Hypothalamus (tissue), 51 donors: ENCODE data around the gene HDAC4.

Experiments used
- DNase-seq, 51 donors: peaks; one replicate each; lab custom pipeline; 2025; lab: John Stamatoyannopoulos, UW

HDAC4 gene

GRCh38 chr2:239429473-239430350 is 28.9 kb upstream of the HDAC4 start:
- no peak for DNase-seq

- DNase-seq = peak in 15 of 51 donors; percentile 14 to 73 (median 36)
Observed at GRCh38 chr2:239425631-239426030, 24.8 kb upstream of the HDAC4 start.

- DNase-seq = no peak
Observed at GRCh38 chr2:239424337-239425045, 23.7 kb upstream of the HDAC4 start.

GRCh38 chr2:239423551-239423950 is 22.7 kb upstream of the HDAC4 start:
- DNase-seq = no peak

- no peak for DNase-seq
Observed at GRCh38 chr2:239421851-239422250, 21.0 kb upstream of the HDAC4 start.

- DNase-seq = peak in 1 of 51 donors; percentile 40
Observed at GRCh38 chr2:239420082-239420481, 19.3 kb upstream of the HDAC4 start.

GRCh38 chr2:239418918-239419317 is 18.1 kb upstream of the HDAC4 start:
- DNase-seq = no peak

GRCh38 chr2:239412905-239413603 is 12.2 kb upstream of the HDAC4 start:
- DNase-seq = no peak

GRCh38 chr2:239411549-239412319 is 10.9 kb upstream of the HDAC4 start:
- no peak for DNase-seq

GRCh38 chr2:239411117-239411516 is 10.3 kb upstream of the HDAC4 start:
- no peak for DNase-seq

- DNase-seq = no peak
Observed at GRCh38 chr2:239409976-239410375, 9.2 kb upstream of the HDAC4 start.

GRCh38 chr2:239407112-239407511 is 6.3 kb upstream of the HDAC4 start:
- DNase-seq = no peak

- no peak for DNase-seq
Observed at GRCh38 chr2:239406316-239406995, 5.6 kb upstream of the HDAC4 start.

GRCh38 chr2:239405071-239405470 is 4.3 kb upstream of the HDAC4 start:
- no peak for DNase-seq

GRCh38 chr2:239402666-239403065 is 1.8 kb upstream of the HDAC4 start:
- no peak for DNase-seq

GRCh38 chr2:239401881-239402233 is 1.0 kb upstream of the HDAC4 start:
- peak in 12 of 51 donors; percentile 65 to 96 (median 70) for DNase-seq

GRCh38 chr2:239401067-239401880 is 454 bp upstream of the HDAC4 start:
- peak; percentile 97 to 100 (median 100) for DNase-seq

GRCh38 chr2:239399921-239400595 is 762 bp downstream of the HDAC4 start:
- peak in 1 of 51 donors; percentile 52 for DNase-seq
